ENCODE data around the gene OLFML3.

Gene OLFML3

DNA sequence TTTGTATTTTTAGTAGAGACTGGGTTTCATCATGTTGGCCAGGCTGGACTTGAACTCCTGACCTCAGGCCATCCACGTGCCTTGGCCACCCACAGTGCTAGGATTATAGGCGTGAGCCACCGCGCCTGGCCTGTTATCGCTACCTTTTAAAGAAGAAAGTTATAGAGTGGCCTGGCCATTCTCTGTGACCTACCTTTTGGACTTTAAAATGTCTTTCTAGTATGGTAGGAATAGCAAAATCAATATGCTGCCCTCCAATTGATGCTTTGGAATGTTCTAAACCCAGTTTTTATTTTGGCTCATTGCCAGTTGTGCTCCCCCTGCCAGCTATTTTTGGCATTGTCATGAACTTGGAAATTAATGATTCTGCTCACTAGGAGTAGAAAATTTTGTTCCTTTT lies 30.3 kb upstream of the OLFML3 start:
- no peak for DNase-seq

- no peak for DNase-seq
Observed at GRCh38 chr1:113950908-113951307, 28.4 kb upstream of the OLFML3 start.

GRCh38 chr1:113951719-113952118 lies 27.6 kb upstream of the OLFML3 start:
- DNase-seq: no peak

DNA sequence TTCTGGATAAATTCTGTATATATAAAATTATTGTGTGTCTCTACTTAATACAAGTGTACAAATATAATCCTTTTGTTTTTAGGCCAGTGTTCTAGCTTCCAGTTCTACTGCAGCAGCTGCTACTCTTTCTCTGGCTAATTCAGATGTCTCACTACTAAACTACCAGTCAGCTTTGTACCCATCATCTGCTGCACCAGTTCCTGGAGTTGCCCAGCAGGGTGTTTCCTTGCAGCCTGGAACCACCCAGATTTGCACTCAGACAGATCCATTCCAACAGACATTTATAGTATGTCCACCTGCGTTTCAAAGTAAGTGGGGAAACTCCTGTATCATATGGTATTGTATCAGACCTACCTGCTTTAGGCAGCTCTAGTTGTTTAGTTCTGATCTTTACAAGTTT lies 21.3 kb upstream of the OLFML3 start:
- no peak for DNase-seq

GRCh38 chr1:113958691-113959090 lies 20.6 kb upstream of the OLFML3 start:
- no peak for DNase-seq

DNA sequence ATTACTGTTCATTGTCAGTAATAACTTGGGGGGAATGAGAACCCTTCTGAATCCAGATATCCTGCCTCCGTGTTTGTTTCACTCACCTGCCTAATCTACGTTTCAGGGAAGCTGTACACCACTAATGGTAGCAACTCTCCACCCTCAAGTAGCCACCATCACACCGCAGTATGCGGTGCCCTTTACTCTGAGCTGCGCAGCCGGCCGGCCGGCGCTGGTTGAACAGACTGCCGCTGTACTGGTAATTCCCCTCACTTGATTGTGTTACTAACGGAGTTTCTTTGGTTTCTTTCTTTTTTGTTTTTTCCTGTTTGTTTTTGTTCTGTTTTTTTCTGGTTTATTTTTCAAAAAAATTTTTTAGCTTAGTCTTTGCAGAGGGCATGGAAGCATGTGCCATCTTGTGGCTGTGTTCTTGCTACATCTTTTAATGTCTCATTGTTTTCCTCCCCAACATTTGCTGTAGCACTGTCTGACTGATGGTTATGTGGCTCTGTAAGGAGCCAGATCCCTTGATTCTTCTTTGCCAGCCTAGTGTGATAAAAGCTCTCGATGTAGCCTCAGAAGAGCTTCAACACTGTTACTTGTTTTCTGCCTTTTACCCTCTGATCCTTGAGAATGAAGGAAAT lies 15.9 kb upstream of the OLFML3 start:
- no peak for DNase-seq

DNA sequence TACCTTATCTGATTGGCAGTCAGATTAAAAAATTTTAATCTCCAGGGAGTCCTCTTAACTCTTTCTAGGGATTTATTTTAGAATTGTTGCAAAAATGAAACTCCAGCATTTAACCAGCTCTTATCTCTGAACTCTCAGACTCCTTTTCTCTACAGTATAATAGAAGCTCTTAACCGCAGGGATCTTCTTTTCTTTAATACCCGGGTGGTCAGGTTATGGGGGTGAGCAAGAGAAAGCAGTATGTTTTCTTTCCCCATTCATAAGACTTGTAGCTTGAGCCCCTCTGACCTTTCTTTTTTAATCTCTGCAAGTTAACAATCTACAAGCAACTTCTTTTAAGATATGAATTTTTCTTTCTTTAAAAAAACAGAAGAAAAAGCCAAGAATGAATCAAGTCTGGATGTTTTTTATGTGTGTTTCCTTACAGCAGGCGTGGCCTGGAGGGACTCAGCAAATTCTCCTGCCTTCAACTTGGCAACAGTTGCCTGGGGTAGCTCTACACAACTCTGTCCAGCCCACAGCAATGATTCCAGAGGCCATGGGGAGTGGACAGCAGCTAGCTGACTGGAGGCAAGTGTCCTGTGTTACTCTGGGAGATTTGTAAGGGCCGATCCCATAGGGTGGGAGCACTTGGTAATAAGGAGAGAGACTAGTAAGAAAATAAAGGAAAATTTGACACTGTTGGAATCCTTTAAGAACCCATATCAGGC lies 13.4 kb upstream of the OLFML3 start:
- DNase-seq: no peak

- no peak for DNase-seq
Observed at GRCh38 chr1:113972954-113973353, 6.3 kb upstream of the OLFML3 start.

GRCh38 chr1:113975211-113975895 lies 3.9 kb upstream of the OLFML3 start:
- no peak for DNase-seq

DNA sequence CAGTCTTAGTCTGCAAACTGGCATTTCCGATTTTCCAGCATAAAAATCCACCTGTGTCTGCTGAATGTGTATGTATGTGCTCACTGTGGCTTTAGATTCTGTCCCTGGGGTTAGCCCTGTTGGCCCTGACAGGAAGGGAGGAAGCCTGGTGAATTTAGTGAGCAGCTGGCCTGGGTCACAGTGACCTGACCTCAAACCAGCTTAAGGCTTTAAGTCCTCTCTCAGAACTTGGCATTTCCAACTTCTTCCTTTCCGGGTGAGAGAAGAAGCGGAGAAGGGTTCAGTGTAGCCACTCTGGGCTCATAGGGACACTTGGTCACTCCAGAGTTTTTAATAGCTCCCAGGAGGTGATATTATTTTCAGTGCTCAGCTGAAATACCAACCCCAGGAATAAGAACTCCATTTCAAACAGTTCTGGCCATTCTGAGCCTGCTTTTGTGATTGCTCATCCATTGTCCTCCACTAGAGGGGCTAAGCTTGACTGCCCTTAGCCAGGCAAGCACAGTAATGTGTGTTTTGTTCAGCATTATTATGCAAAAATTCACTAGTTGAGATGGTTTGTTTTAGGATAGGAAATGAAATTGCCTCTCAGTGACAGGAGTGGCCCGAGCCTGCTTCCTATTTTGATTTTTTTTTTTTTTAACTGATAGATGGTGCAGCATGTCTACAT lies 2.5 kb upstream of the OLFML3 start:
- no peak for DNase-seq

GRCh38 chr1:113977906-113978305 lies 1.4 kb upstream of the OLFML3 start:
- no peak for DNase-seq

GRCh38 chr1:113980110-113980509 lies 836 bp downstream of the OLFML3 start:
- no peak for DNase-seq

- no peak for DNase-seq
Observed at GRCh38 chr1:113981962-113982931, 3.0 kb downstream of the OLFML3 start.

- no peak for DNase-seq
Observed at GRCh38 chr1:113982949-113983348, 3.7 kb downstream of the OLFML3 start.

- DNase-seq: no peak
Observed at GRCh38 chr1:113983391-113983790, 4.1 kb downstream of the OLFML3 start.

DNA sequence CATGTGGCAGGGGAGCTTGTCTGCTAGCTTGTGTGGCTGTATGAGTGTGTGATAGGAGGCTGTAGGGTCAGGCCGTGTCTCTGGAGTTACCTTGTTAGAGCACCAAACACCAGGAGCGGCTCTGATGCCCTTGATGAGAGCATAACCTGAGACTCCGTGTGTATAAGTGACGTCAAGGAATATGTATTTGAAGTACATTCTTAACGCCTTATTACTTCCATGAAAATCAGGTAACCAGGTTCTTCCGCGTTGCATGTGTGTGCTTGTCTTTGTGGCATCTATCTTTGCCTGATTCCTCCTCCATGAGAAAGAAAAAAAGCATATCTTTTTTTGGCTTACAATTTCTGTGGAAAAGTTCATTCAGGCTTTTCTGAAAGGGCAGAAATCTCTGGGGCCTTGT lies 4.6 kb downstream of the OLFML3 start:
- no peak for DNase-seq

- no peak for DNase-seq
Observed at GRCh38 chr1:113984710-113985109, 5.4 kb downstream of the OLFML3 start.

DNA sequence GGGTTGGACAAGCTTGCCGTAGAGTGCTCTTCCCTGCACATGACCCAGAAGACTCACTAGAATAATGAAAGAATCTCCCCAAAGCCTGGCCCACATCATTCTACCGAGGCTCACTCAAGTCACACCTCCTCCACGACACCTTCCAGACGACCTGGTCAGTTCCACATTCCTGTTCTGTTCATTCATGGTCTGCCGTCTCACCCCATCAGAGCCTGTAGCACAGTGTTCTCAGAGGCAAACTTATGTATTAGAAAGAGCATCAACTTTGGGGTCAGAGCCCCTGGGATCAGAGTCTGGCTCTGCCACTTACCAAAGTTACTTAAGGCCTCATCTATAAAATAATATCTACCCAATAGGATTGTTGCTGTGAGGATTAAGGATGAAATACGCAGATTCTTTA lies 7.5 kb downstream of the OLFML3 start:
- DNase-seq: no peak

DNA sequence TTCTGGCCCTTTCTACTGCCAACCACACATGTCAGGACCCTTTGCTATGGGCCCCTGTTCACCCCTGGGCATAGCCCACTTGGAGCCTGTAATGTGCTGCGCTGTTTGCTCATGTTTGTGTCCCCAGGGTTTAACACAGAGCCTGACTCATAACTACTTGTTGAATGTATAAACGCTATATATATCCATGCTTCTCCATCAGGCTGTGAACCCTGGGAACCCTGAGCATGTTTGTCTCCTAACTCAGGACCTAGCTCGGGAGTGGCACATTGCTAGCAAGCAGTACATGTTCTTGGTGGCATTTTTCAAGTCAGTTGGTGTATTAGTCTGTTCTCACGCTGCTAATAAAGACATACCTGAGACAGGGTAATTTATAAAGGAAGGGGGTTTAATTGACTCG lies 8.0 kb downstream of the OLFML3 start:
- DNase-seq: no peak

- DNase-seq: no peak
Observed at GRCh38 chr1:113990530-113990929, 11.3 kb downstream of the OLFML3 start.

- DNase-seq: no peak
Observed at GRCh38 chr1:113990961-113991360, 11.7 kb downstream of the OLFML3 start.

DNA sequence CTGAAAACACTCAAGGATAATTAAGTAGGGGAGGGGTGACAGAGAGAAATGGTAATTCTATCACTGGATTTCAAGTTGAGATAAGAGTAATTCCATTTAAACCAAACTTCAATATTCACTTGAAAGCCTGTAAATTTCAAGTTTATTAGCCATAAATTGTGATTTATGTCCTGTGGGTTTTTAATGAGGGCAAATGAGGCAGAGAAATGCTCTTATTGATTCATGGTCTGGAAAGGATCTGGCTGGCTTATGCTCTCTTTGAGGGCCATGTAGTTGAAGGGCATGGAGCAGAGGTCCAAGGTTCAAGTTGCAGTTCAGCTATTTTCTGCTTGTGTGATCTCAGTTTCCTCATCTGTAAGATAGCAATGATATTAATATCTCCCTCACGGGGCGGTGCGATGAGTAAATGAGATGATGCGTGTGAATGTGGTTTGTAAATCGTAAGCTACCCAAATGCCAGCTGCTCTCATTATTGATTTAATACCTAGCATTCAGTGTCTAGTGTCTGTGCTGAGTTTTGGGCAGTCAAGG lies 12.3 kb downstream of the OLFML3 start:
- DNase-seq: no peak

All from NCI-H2029 treated with DMSO at 0.1 percent for 48 hours (cell line).